ENCODE results near the gene NEURL1B. TPM values are rescaled to one million over a fixed set of nuclear protein-coding genes. Genes with fewer than 3 reads are reported as not detected.

NEURL1B gene
- total and polyA plus RNA-seq, 2 donors (not counting 1 experiment from before 2014, with no cell fraction given), result 0.06 to 0.17 TPM

- no peak overlapping the region for H3K4me3 ChIP-seq (ENCODE audit: control extremely low read depth in 1 of 5, extremely low read depth in 1 of 5, insufficient read depth in 1 of 5, low read depth in 2 of 5, low read length in 4 of 5)
- ChIA-PET CTCF (no interaction called here), POLR2A (no interaction called here)
- 86% methylated on average over 9 of the region's 14 CpGs for WGBS (ENCODE audit: insufficient coverage)
- H3K9ac ChIP-seq (ENCODE audit: low read length), result no peak overlapping the region
- Mint-ChIP-seq H3K4me3 (no peak overlapping the region), H3K9me3 (ENCODE audit: insufficient read depth) (no peaks in the 10 kb centered on the region), H3K4me1 (no peaks in the 10 kb centered on the region), H3K27me3 (peaks cover 7% of the 10 kb centered on the region), H3K27ac (no peak overlapping the region)
- no peaks in the 10 kb centered on the region for H3K36me3 ChIP-seq (replicated peaks in 1 of 2; ENCODE audit: control extremely low read depth in 1 of 2, control insufficient read depth in 1 of 2, extremely low read depth in 1 of 2, insufficient read depth in 2 of 2, low read length in 1 of 2)
- no peaks in the 10 kb centered on the region for H3K79me2 ChIP-seq (ENCODE audit: control insufficient read depth, insufficient read depth, low read length)
- H3K4me2 ChIP-seq (replicated peaks; ENCODE audit: low read depth, low read length, poor library complexity, severe bottlenecking), result no peak overlapping the region
- no peaks in the 10 kb centered on the region for H3K4me1 ChIP-seq (ENCODE audit: control insufficient read depth in 2 of 2, insufficient read depth in 2 of 2, low read length in 2 of 2)
- DNase-seq (no peak), ATAC-seq (ENCODE audit: low read depth) (no peak)
- TF ChIP-seq CTCF (IDR thresholded peaks at IDR 0.05) (no peak), EZH2 (IDR thresholded peaks at IDR 0.05; ENCODE audit: borderline replicate concordance, insufficient read depth, low read depth, low read length, poor library complexity, severe bottlenecking) (no peak)
- no peaks in the 10 kb centered on the region for H3K27me3 ChIP-seq (replicated peaks in 1 of 4; ENCODE audit: control extremely low read depth in 1 of 4, control insufficient read depth in 3 of 4, insufficient read depth in 4 of 4, low read length in 3 of 4)
- H3K9me3 ChIP-seq (ENCODE audit: control extremely low read depth in 1 of 3, control insufficient read depth in 2 of 3, insufficient read depth in 1 of 3, low read length in 2 of 3), result peaks cover 0 to 5% (median 0%) of the 10 kb centered on the region in 3 donors
- no peak overlapping the region for H3K27ac ChIP-seq (ENCODE audit: low read length in 2 of 2)
- H2AFZ ChIP-seq (ENCODE audit: insufficient read depth, low read depth, low read length, poor library complexity, severe bottlenecking), result no peak overlapping the region
- no peaks in the 10 kb centered on the region for H4K20me1 ChIP-seq (ENCODE audit: control insufficient read depth, insufficient read depth, low read length, poor library complexity, severe bottlenecking)
- intact Hi-C loops (cut with micrococcal nuclease), result no loop called here
These were observed 45.2 kb upstream of the NEURL1B start for GRCh38 chr5:172595596-172596455.

- Histone ChIP-seq H4K20me1 (ENCODE audit: control insufficient read depth, insufficient read depth, low read length, poor library complexity, severe bottlenecking) (no peaks in the 10 kb centered on the region), H3K27ac (ENCODE audit: low read length in 2 of 2) (no peak overlapping the region), H3K36me3 (replicated peaks in 1 of 2; ENCODE audit: control extremely low read depth in 1 of 2, control insufficient read depth in 1 of 2, extremely low read depth in 1 of 2, insufficient read depth in 2 of 2, low read length in 1 of 2) (no peaks in the 10 kb centered on the region), H2AFZ (ENCODE audit: insufficient read depth, low read depth, low read length, poor library complexity, severe bottlenecking) (no peak overlapping the region), H3K9ac (ENCODE audit: low read length) (no peak overlapping the region), H3K4me3 (ENCODE audit: control extremely low read depth in 1 of 5, extremely low read depth in 1 of 5, insufficient read depth in 1 of 5, low read depth in 2 of 5, low read length in 4 of 5) (no peak overlapping the region), H3K4me2 (replicated peaks; ENCODE audit: low read depth, low read length, poor library complexity, severe bottlenecking) (no peak overlapping the region), H3K27me3 (replicated peaks in 1 of 4; ENCODE audit: control extremely low read depth in 1 of 4, control insufficient read depth in 3 of 4, insufficient read depth in 4 of 4, low read length in 3 of 4) (no peaks in the 10 kb centered on the region), H3K9me3 (ENCODE audit: control extremely low read depth in 1 of 3, control insufficient read depth in 2 of 3, insufficient read depth in 1 of 3, low read length in 2 of 3) (peaks cover 0 to 5% (median 0%) of the 10 kb centered on the region in 3 donors), H3K4me1 (ENCODE audit: control insufficient read depth in 2 of 2, insufficient read depth in 2 of 2, low read length in 2 of 2) (no peaks in the 10 kb centered on the region), H3K79me2 (ENCODE audit: control insufficient read depth, insufficient read depth, low read length) (no peaks in the 10 kb centered on the region)
- DNase-seq, result no peak
- Mint-ChIP-seq H3K27ac (no peak overlapping the region), H3K27me3 (peaks cover 7% of the 10 kb centered on the region), H3K4me3 (no peak overlapping the region), H3K4me1 (no peaks in the 10 kb centered on the region), H3K9me3 (ENCODE audit: insufficient read depth) (no peaks in the 10 kb centered on the region)
- ATAC-seq (ENCODE audit: low read depth), result no peak
- WGBS (ENCODE audit: insufficient coverage), result 89% methylated on average over 7 of the region's 7 CpGs
- intact Hi-C loops (cut with micrococcal nuclease), result no loop called here
- TF ChIP-seq CTCF (IDR thresholded peaks at IDR 0.05), result no peak
- TF ChIP-seq EZH2 (IDR thresholded peaks at IDR 0.05; ENCODE audit: borderline replicate concordance, insufficient read depth, low read depth, low read length, poor library complexity, severe bottlenecking), result no peak
- CTCF ChIA-PET, result no interaction called here
- POLR2A ChIA-PET, result no interaction called here
These were observed 44.3 kb upstream of the NEURL1B start for GRCh38 chr5:172596638-172597231.

All from B cell (primary cell).